Measurements from ENCODE around the gene ATXN2L.
"Not testable (repeated sequence)": the region's sequence is repeated elsewhere in the genome, so short reads cannot be mapped to it uniquely, and the experiment has no call there.

Gene ATXN2L

GRCh38 chr16:28822520-28823290, at the start of gene ATXN2L:
Gene ATXN2L, plus strand, starts transcription at chr16:28822999. Its CDS starts 261 bp downstream, at chr16:28823260.
- H3K4me3 ChIP-seq (ENCODE audit: low read length in 2 of 2) = peak within 1 kb of the TSS; percentile 90 to 96
- H3K9me3 ChIP-seq (ENCODE audit: control insufficient read depth in 2 of 2, low read length in 2 of 2) = no peaks in the 10 kb centered on the region
- peak within 1 kb of the TSS; percentile 96 to 97 for H3K27ac ChIP-seq (ENCODE audit: low read depth in 2 of 2, low read length in 2 of 2)
- peak within 1 kb of the TSS; percentile 92 to 98 for H3K9ac ChIP-seq (ENCODE audit: low read depth in 1 of 2, low read length in 2 of 2)
- peaks cover 9 to 21% of the 10 kb centered on the region in 2 donors for H3K4me1 ChIP-seq (ENCODE audit: control insufficient read depth in 2 of 2, insufficient read depth in 2 of 2, low read length in 2 of 2)
- peaks cover 22 to 28% of the 10 kb centered on the region in 2 donors for H3K36me3 ChIP-seq (ENCODE audit: control insufficient read depth in 2 of 2, insufficient read depth in 2 of 2, low read length in 2 of 2)
- H3K27me3 ChIP-seq (ENCODE audit: control insufficient read depth in 2 of 2, insufficient read depth in 2 of 2, low read length in 2 of 2) = no peaks in the 10 kb centered on the region

GRCh38 chr16:28781697-28782096, 41.1 kb upstream of the ATXN2L start:
- not testable (repeated sequence) for H3K4me3 ChIP-seq (ENCODE audit: low read length in 2 of 2); H3K36me3 ChIP-seq (ENCODE audit: control insufficient read depth in 2 of 2, insufficient read depth in 2 of 2, low read length in 2 of 2); H3K27ac ChIP-seq (ENCODE audit: low read depth in 2 of 2, low read length in 2 of 2); H3K27me3 ChIP-seq (ENCODE audit: control insufficient read depth in 2 of 2, insufficient read depth in 2 of 2, low read length in 2 of 2); H3K4me1 ChIP-seq (ENCODE audit: control insufficient read depth in 2 of 2, insufficient read depth in 2 of 2, low read length in 2 of 2); H3K9ac ChIP-seq (ENCODE audit: low read depth in 1 of 2, low read length in 2 of 2); H3K9me3 ChIP-seq (ENCODE audit: control insufficient read depth in 2 of 2, low read length in 2 of 2)

- H3K36me3 ChIP-seq (ENCODE audit: control insufficient read depth in 2 of 2, insufficient read depth in 2 of 2, low read length in 2 of 2); H3K27ac ChIP-seq (ENCODE audit: low read depth in 2 of 2, low read length in 2 of 2); H3K9ac ChIP-seq (ENCODE audit: low read depth in 1 of 2, low read length in 2 of 2); H3K27me3 ChIP-seq (ENCODE audit: control insufficient read depth in 2 of 2, insufficient read depth in 2 of 2, low read length in 2 of 2); H3K4me1 ChIP-seq (ENCODE audit: control insufficient read depth in 2 of 2, insufficient read depth in 2 of 2, low read length in 2 of 2); H3K4me3 ChIP-seq (ENCODE audit: low read length in 2 of 2); H3K9me3 ChIP-seq (ENCODE audit: control insufficient read depth in 2 of 2, low read length in 2 of 2): not testable (repeated sequence)
These were observed 40.4 kb upstream of the ATXN2L start for GRCh38 chr16:28782357-28782756.

GRCh38 chr16:28802235-28803019, 20.4 kb upstream of the ATXN2L start:
- not testable (repeated sequence) for H3K9me3 ChIP-seq (ENCODE audit: control insufficient read depth in 2 of 2, low read length in 2 of 2); H3K4me3 ChIP-seq (ENCODE audit: low read length in 2 of 2); H3K4me1 ChIP-seq (ENCODE audit: control insufficient read depth in 2 of 2, insufficient read depth in 2 of 2, low read length in 2 of 2); H3K27ac ChIP-seq (ENCODE audit: low read depth in 2 of 2, low read length in 2 of 2); H3K27me3 ChIP-seq (ENCODE audit: control insufficient read depth in 2 of 2, insufficient read depth in 2 of 2, low read length in 2 of 2); H3K9ac ChIP-seq (ENCODE audit: low read depth in 1 of 2, low read length in 2 of 2); H3K36me3 ChIP-seq (ENCODE audit: control insufficient read depth in 2 of 2, insufficient read depth in 2 of 2, low read length in 2 of 2)

GRCh38 chr16:28807445-28808120, 15.2 kb upstream of the ATXN2L start:
- H3K4me3 ChIP-seq (ENCODE audit: low read length in 2 of 2); H3K4me1 ChIP-seq (ENCODE audit: control insufficient read depth in 2 of 2, insufficient read depth in 2 of 2, low read length in 2 of 2); H3K27me3 ChIP-seq (ENCODE audit: control insufficient read depth in 2 of 2, insufficient read depth in 2 of 2, low read length in 2 of 2); H3K36me3 ChIP-seq (ENCODE audit: control insufficient read depth in 2 of 2, insufficient read depth in 2 of 2, low read length in 2 of 2); H3K9me3 ChIP-seq (ENCODE audit: control insufficient read depth in 2 of 2, low read length in 2 of 2); H3K27ac ChIP-seq (ENCODE audit: low read depth in 2 of 2, low read length in 2 of 2); H3K9ac ChIP-seq (ENCODE audit: low read depth in 1 of 2, low read length in 2 of 2): not testable (repeated sequence)

- H3K9ac ChIP-seq (ENCODE audit: low read depth in 1 of 2, low read length in 2 of 2) = no peak overlapping the region
- H3K36me3 ChIP-seq (ENCODE audit: control insufficient read depth in 2 of 2, insufficient read depth in 2 of 2, low read length in 2 of 2) = peaks cover 0 to 2% of the 10 kb centered on the region in 2 donors
- H3K4me3 ChIP-seq (ENCODE audit: low read length in 2 of 2) = no peak overlapping the region
- no peaks in the 10 kb centered on the region for H3K9me3 ChIP-seq (ENCODE audit: control insufficient read depth in 2 of 2, low read length in 2 of 2)
- H3K27me3 ChIP-seq (ENCODE audit: control insufficient read depth in 2 of 2, insufficient read depth in 2 of 2, low read length in 2 of 2) = no peaks in the 10 kb centered on the region
- H3K27ac ChIP-seq (ENCODE audit: low read depth in 2 of 2, low read length in 2 of 2) = peak overlapping the region in 1 of 2 donors; percentile 44
- peaks cover 6 to 16% of the 10 kb centered on the region in 2 donors for H3K4me1 ChIP-seq (ENCODE audit: control insufficient read depth in 2 of 2, insufficient read depth in 2 of 2, low read length in 2 of 2)
These were observed 2.8 kb upstream of the ATXN2L start for GRCh38 chr16:28820016-28820415.

- not testable (repeated sequence) for H3K4me3 ChIP-seq (ENCODE audit: low read length in 2 of 2); H3K27me3 ChIP-seq (ENCODE audit: control insufficient read depth in 2 of 2, insufficient read depth in 2 of 2, low read length in 2 of 2); H3K9ac ChIP-seq (ENCODE audit: low read depth in 1 of 2, low read length in 2 of 2); H3K9me3 ChIP-seq (ENCODE audit: control insufficient read depth in 2 of 2, low read length in 2 of 2); H3K36me3 ChIP-seq (ENCODE audit: control insufficient read depth in 2 of 2, insufficient read depth in 2 of 2, low read length in 2 of 2)
- Histone ChIP-seq H3K27ac (ENCODE audit: low read depth in 2 of 2, low read length in 2 of 2) (peak overlapping the region in 1 of 2 donors; percentile 44), H3K4me1 (ENCODE audit: control insufficient read depth in 2 of 2, insufficient read depth in 2 of 2, low read length in 2 of 2) (peaks cover 9 to 20% of the 10 kb centered on the region in 2 donors)
These were observed 2.3 kb upstream of the ATXN2L start for GRCh38 chr16:28820546-28820945.

- Histone ChIP-seq H3K27ac (ENCODE audit: low read depth in 2 of 2, low read length in 2 of 2) (peak overlapping the region; percentile 96 to 97), H3K9ac (ENCODE audit: low read depth in 1 of 2, low read length in 2 of 2) (peak overlapping the region; percentile 81 to 88), H3K27me3 (ENCODE audit: control insufficient read depth in 2 of 2, insufficient read depth in 2 of 2, low read length in 2 of 2) (no peaks in the 10 kb centered on the region)
These were observed 802 bp upstream of the ATXN2L start for GRCh38 chr16:28821874-28822519.

GRCh38 chr16:28823291-28823872, 583 bp downstream of the ATXN2L start:
- no peaks in the 10 kb centered on the region for H3K27me3 ChIP-seq (ENCODE audit: control insufficient read depth in 2 of 2, insufficient read depth in 2 of 2, low read length in 2 of 2)
- peaks cover 9 to 21% of the 10 kb centered on the region in 2 donors for H3K4me1 ChIP-seq (ENCODE audit: control insufficient read depth in 2 of 2, insufficient read depth in 2 of 2, low read length in 2 of 2)
- peaks cover 27 to 31% of the 10 kb centered on the region in 2 donors for H3K36me3 ChIP-seq (ENCODE audit: control insufficient read depth in 2 of 2, insufficient read depth in 2 of 2, low read length in 2 of 2)
- H3K27ac ChIP-seq (ENCODE audit: low read depth in 2 of 2, low read length in 2 of 2) = peak overlapping the region; percentile 96 to 97
- H3K9me3 ChIP-seq (ENCODE audit: control insufficient read depth in 2 of 2, low read length in 2 of 2) = no peaks in the 10 kb centered on the region
- peak overlapping the region; percentile 90 to 96 for H3K4me3 ChIP-seq (ENCODE audit: low read length in 2 of 2)
- H3K9ac ChIP-seq (ENCODE audit: low read depth in 1 of 2, low read length in 2 of 2) = peak overlapping the region; percentile 92 to 98

More at GRCh38 chr16:28821874-28822519, 802 bp upstream of the ATXN2L start:
- Histone ChIP-seq H3K36me3 (ENCODE audit: control insufficient read depth in 2 of 2, insufficient read depth in 2 of 2, low read length in 2 of 2) (peaks cover 15 to 20% of the 10 kb centered on the region in 2 donors), H3K4me3 (ENCODE audit: low read length in 2 of 2) (peak overlapping the region; percentile 90 to 96), H3K9me3 (ENCODE audit: control insufficient read depth in 2 of 2, low read length in 2 of 2) (no peaks in the 10 kb centered on the region), H3K4me1 (ENCODE audit: control insufficient read depth in 2 of 2, insufficient read depth in 2 of 2, low read length in 2 of 2) (peaks cover 9 to 21% of the 10 kb centered on the region in 2 donors)

Measured in mucosa of rectum (tissue), 2 donors.